NB4 (cell line): ENCODE results near the gene SND1.
"Not testable (repeated sequence)": the region's sequence is repeated elsewhere in the genome, so short reads cannot be mapped to it uniquely, and the experiment has no call there.

ENCODE experiments used
- DNase-seq: peaks from one replicate; pipeline ENCODE4 v3.0.0; 2010; ENCODE audit warnings: low read depth
- H3K4me3 ChIP-seq: one replicate; pipeline ENCODE4 v1.5.1; 2011; ENCODE audit warnings: mild to moderate bottlenecking, low read depth, low read length, moderate library complexity
- CTCF ChIP-seq: IDR thresholded peaks from one replicate; pipeline ENCODE4 v1.5.1; 2012; ENCODE audit warnings: low read depth, low read length
- MAX ChIP-seq: IDR thresholded peaks from 2 replicates; pipeline ENCODE4 v1.6.1; 2011; ENCODE audit warnings: low read depth, low read length
- MYC ChIP-seq: IDR thresholded peaks from 2 replicates; pipeline ENCODE4 v1.6.1; 2011; ENCODE audit warnings: low read depth, low read length
- POLR2A ChIP-seq: IDR thresholded peaks from 2 replicates; pipeline ENCODE4 v1.6.1; 2011; ENCODE audit warnings: mild to moderate bottlenecking; ENCODE audit not compliant: insufficient read length; ENCODE audit errors: extremely low read depth

Gene SND1

GRCh38 chr7:127674361-127674760 lies 22.4 kb downstream of the SND1 start:
- TF ChIP-seq MYC (no peak), MAX (no peak), CTCF (no peak), POLR2A (no peak)
- DNase-seq = no peak

GRCh38 chr7:127674923-127675322 lies 22.9 kb downstream of the SND1 start:
- DNase-seq, H3K4me3 ChIP-seq: not testable (repeated sequence)

More at GRCh38 chr7:127674361-127674760, 22.4 kb downstream of the SND1 start:
- H3K4me3 ChIP-seq = no peak overlapping the region

GRCh38 chr7:127675721-127676120 lies 23.7 kb downstream of the SND1 start:
- DNase-seq = no peak
- no peak for TF ChIP-seq MYC
- no peak for TF ChIP-seq POLR2A
- TF ChIP-seq MAX = no peak
- TF ChIP-seq CTCF = no peak
- no peak overlapping the region for H3K4me3 ChIP-seq

GRCh38 chr7:127677433-127678230 lies 25.6 kb downstream of the SND1 start:
- DNase-seq = no peak
- no peak overlapping the region for H3K4me3 ChIP-seq
- TF ChIP-seq MAX = no peak
- TF ChIP-seq MYC = no peak
- TF ChIP-seq POLR2A = no peak
- no peak for TF ChIP-seq CTCF

- no peak for DNase-seq
- H3K4me3 ChIP-seq = no peak overlapping the region
- no peak for TF ChIP-seq MYC
- TF ChIP-seq MAX = no peak
- TF ChIP-seq CTCF = no peak
- TF ChIP-seq POLR2A = no peak
Measured at GRCh38 chr7:127678337-127678736, 26.3 kb downstream of the SND1 start.

- H3K4me3 ChIP-seq = no peak overlapping the region
- no peak for DNase-seq
- TF ChIP-seq POLR2A = no peak
- TF ChIP-seq CTCF = no peak
- TF ChIP-seq MYC = no peak
- TF ChIP-seq MAX = no peak
Measured at GRCh38 chr7:127678947-127679346, 27.0 kb downstream of the SND1 start.
